Peyer's patch (tissue), 4 donors: ENCODE measurements around the gene SMYD1.

ENCODE experiments used
- CTCF ChIP-seq, 6 experiments: fragments of 450-650 bp in 4 of 6; fragments of 200-600 bp in 2 of 6; sonication (generic) in 1 of 6; IDR thresholded peaks; one replicate each; pipeline ENCODE4 v1.5.1; 2017 to 2019; ENCODE audit warnings: antibody characterized with exemption in 6 of 6, mild to moderate bottlenecking in 3 of 6, moderate library complexity in 1 of 6
- POLR2A ChIP-seq, 2 donors: fragments of 450-650 bp; IDR thresholded peaks; one replicate each; pipeline ENCODE4 v1.5.1; 2017; ENCODE audit warnings: antibody characterized with exemption in 2 of 2, mild to moderate bottlenecking in 2 of 2, moderate library complexity in 2 of 2

GRCh38 chr2:88144271-88144670, 76.6 kb downstream of the SMYD1 start:
- no peak for TF ChIP-seq CTCF (IDR thresholded peaks at IDR 0.05)
- no peak for TF ChIP-seq POLR2A (IDR thresholded peaks at IDR 0.05)
